WTC11 (cell line): ENCODE data around the gene FLNA.

Source experiments
- ARID4B ChIP-seq: sonication (generic); formaldehyde crosslinking; IDR thresholded peaks from 2 replicates; pipeline ENCODE4 v1.8.0; 2023; ENCODE audit warnings: missing genetic modification reagents, mild to moderate bottlenecking, borderline replicate concordance
- ATF3 ChIP-seq: sonication (generic); formaldehyde crosslinking; conservative IDR thresholded peaks from 2 replicates; pipeline ENCODE4 v1.8.1; 2022; ENCODE audit warnings: mild to moderate bottlenecking, missing genetic modification reagents
- CREM ChIP-seq: sonication (generic); formaldehyde crosslinking; IDR thresholded peaks from 2 replicates; pipeline ENCODE4 v1.8.1; 2022; ENCODE audit warnings: mild to moderate bottlenecking, missing genetic modification reagents, moderate library complexity
- CTCF ChIP-seq: fragments of 200-600 bp; IDR thresholded peaks from 2 replicates; pipeline ENCODE4 v1.8.0; 2022; ENCODE audit warnings: antibody characterized with exemption
- FOXP1 ChIP-seq: sonication (generic); formaldehyde crosslinking; IDR thresholded peaks from 2 replicates; pipeline ENCODE4 v1.8.0; 2022; ENCODE audit warnings: missing genetic modification reagents, mild to moderate bottlenecking, moderate library complexity, borderline replicate concordance
- GABPB1 ChIP-seq: sonication (generic); formaldehyde crosslinking; IDR thresholded peaks from 2 replicates; pipeline ENCODE4 v1.8.1; 2023; ENCODE audit warnings: mild to moderate bottlenecking, missing genetic modification reagents
- IRF1 ChIP-seq: sonication (generic); formaldehyde crosslinking; IDR thresholded peaks from 2 replicates; pipeline ENCODE4 v1.8.0; 2023; ENCODE audit warnings: missing genetic modification reagents
- KAT7 ChIP-seq: sonication (generic); formaldehyde crosslinking; IDR thresholded peaks from 2 replicates; pipeline ENCODE4 v1.8.1; 2023; ENCODE audit warnings: missing genetic modification reagents, mild to moderate bottlenecking, borderline replicate concordance
- MAX ChIP-seq: sonication (generic); formaldehyde crosslinking; IDR thresholded peaks from 2 replicates; pipeline ENCODE4 v1.8.0; 2022; ENCODE audit warnings: mild to moderate bottlenecking, missing genetic modification reagents
- SMAD3 ChIP-seq: sonication (generic); formaldehyde crosslinking; IDR thresholded peaks from 2 replicates; pipeline ENCODE4 v1.8.0; 2022; ENCODE audit warnings: missing genetic modification reagents, mild to moderate bottlenecking, borderline replicate concordance
- TCF7 ChIP-seq: sonication (generic); formaldehyde crosslinking; IDR thresholded peaks from 2 replicates; pipeline ENCODE4 v1.8.0; 2022; ENCODE audit warnings: mild to moderate bottlenecking, low read depth, missing genetic modification reagents, moderate library complexity
- TP53 ChIP-seq: sonication (generic); formaldehyde crosslinking; IDR thresholded peaks from 2 replicates; pipeline ENCODE4 v1.8.1; 2023; ENCODE audit warnings: mild to moderate bottlenecking, missing genetic modification reagents
- USF2 ChIP-seq: sonication (generic); formaldehyde crosslinking; IDR thresholded peaks from 2 replicates; pipeline ENCODE4 v1.8.1; 2023; ENCODE audit warnings: mild to moderate bottlenecking, missing genetic modification reagents, moderate library complexity
- ZNF416 ChIP-seq: fragments of 250-450 bp; sonication (Bioruptor Pico); IDR thresholded peaks from 2 replicates; pipeline ENCODE4 v1.9.0; 2021; ENCODE audit warnings: mild to moderate bottlenecking, inconsistent platforms

- TF ChIP-seq TCF7 (CRISPR knock-in tag) (no peak), SMAD3 (CRISPR knock-in tag) (no peak), CTCF (no peak), ZNF416 (CRISPR knock-in tag) (no peak), KAT7 (CRISPR knock-in tag) (no peak), USF2 (CRISPR knock-in tag) (no peak), ARID4B (CRISPR knock-in tag) (no peak), ATF3 (no peak), CREM (no peak), TP53 (no peak), MAX (CRISPR knock-in tag) (no peak), IRF1 (CRISPR knock-in tag) (no peak), GABPB1 (CRISPR knock-in tag) (no peak), FOXP1 (CRISPR knock-in tag) (no peak)
Observed at GRCh38 chrX:154417157-154417556, 42.7 kb upstream of the FLNA start.
